GM06990 (cell line): ENCODE measurements around the gene CRISPLD2.

Experiments
- DNase-seq: peaks from one replicate; pipeline ENCODE4 v3.0.0-alpha.2; 2011; ENCODE audit not compliant: insufficient read length; ENCODE audit errors: extremely low read depth
- H3K27me3 ChIP-seq: replicated peaks from 2 replicates; pipeline ENCODE4 v1.6.0; 2011; ENCODE audit warnings: low read length; ENCODE audit not compliant: control insufficient read depth, insufficient read depth
- H3K36me3 ChIP-seq: 2 replicates; pipeline ENCODE4 v1.5.1; 2011; ENCODE audit warnings: low read length; ENCODE audit not compliant: control insufficient read depth, insufficient read depth
- H3K4me3 ChIP-seq: replicated peaks from 2 replicates; pipeline ENCODE4 v1.5.1; 2011; ENCODE audit warnings: low read depth, mild to moderate bottlenecking, control low read depth, low read length
- CTCF ChIP-seq: IDR thresholded peaks from 2 replicates; pipeline ENCODE4 v1.5.1; 2011; ENCODE audit warnings: low read length, control low read depth, mild to moderate bottlenecking, inconsistent platforms; ENCODE audit not compliant: insufficient read depth, poor library complexity, severe bottlenecking

The CRISPLD2 gene

DNA sequence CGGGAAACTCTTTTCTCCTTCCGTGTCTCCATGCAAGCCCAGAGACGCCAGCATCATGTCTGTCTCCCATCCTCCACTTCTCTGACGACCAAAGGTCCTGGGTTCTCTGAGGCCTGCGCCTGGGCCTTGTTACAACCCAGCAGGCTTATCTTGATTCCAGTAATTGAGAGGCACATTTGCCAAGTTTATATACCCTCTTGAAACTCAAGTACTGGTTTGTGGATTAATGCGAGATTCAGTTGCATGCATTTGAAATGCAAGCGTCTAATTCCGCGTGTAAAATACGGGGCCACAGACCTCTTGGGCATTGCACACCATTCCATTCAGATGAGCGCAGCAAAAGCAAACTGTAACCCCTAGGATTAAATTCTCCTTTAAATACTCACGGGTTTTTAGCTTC, 28.7 kb upstream of the CRISPLD2 start:
- Histone ChIP-seq H3K4me3 (no peak overlapping the region), H3K27me3 (no peaks in the 10 kb centered on the region), H3K36me3 (no peaks in the 10 kb centered on the region; the same call in 1 of the 2 replicates)
- TF ChIP-seq CTCF, result no peak
- no peak for DNase-seq

DNA sequence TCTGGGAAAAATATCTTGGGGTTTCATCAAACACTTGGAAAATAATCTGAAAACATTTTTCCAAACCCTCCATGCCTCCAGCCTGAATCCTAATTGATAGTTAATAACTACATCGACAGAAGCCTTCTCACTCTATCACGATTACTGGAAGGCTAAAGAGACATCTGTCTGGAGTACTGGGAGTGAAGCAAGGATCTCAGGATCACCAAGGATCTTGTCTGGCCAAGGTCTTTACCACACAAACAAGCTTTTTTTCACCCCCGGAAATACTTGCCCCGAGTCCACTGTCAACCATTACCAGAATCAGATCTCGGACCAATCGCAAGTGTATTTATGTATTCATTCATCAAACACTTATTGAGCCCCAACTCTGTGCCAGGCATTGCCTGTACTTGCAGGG, 28.3 kb upstream of the CRISPLD2 start:
- Histone ChIP-seq H3K4me3 (no peak overlapping the region), H3K36me3 (no peaks in the 10 kb centered on the region; the same call in 1 of the 2 replicates), H3K27me3 (no peaks in the 10 kb centered on the region)
- DNase-seq, result no peak
- no peak for TF ChIP-seq CTCF

- Histone ChIP-seq H3K27me3 (no peaks in the 10 kb centered on the region), H3K4me3 (no peak overlapping the region), H3K36me3 (no peaks in the 10 kb centered on the region)
- no peak for DNase-seq
- TF ChIP-seq CTCF, result no peak
Observed at GRCh38 chr16:84794186-84794585, 25.6 kb upstream of the CRISPLD2 start.

GRCh38 chr16:84794626-84795025, 25.2 kb upstream of the CRISPLD2 start:
- Histone ChIP-seq H3K27me3 (no peaks in the 10 kb centered on the region), H3K36me3 (no peaks in the 10 kb centered on the region), H3K4me3 (no peak overlapping the region)
- no peak for DNase-seq
- no peak for TF ChIP-seq CTCF

GRCh38 chr16:84795329-84796053, 24.3 kb upstream of the CRISPLD2 start:
- Histone ChIP-seq H3K27me3 (no peaks in the 10 kb centered on the region), H3K36me3 (no peaks in the 10 kb centered on the region), H3K4me3 (no peak overlapping the region)
- no peak for DNase-seq
- no peak for TF ChIP-seq CTCF
